ENCODE measurements around the gene GNAI3.

The GNAI3 gene

GRCh38 chr1:109532365-109533136 is 15.9 kb upstream of the GNAI3 start:
- no peak overlapping the region for H3K4me3 ChIP-seq (ENCODE audit: low read length)
- no peak overlapping the region for H4K5ac ChIP-seq (ENCODE audit: low read length)
- H3K56ac ChIP-seq (ENCODE audit: low read length), result peak overlapping the region; percentile 58
- H2BK15ac ChIP-seq (replicated peaks; ENCODE audit: low read depth), result no peak overlapping the region
- H2BK120ac ChIP-seq (ENCODE audit: low read depth, low read length), result no peak overlapping the region
- H3K9ac ChIP-seq (ENCODE audit: low read length), result no peak overlapping the region
- no peak overlapping the region for H2BK5ac ChIP-seq (ENCODE audit: low read length)
- no peak overlapping the region for H3K4ac ChIP-seq (ENCODE audit: low read depth, low read length)
- no peak overlapping the region for H2AK5ac ChIP-seq (ENCODE audit: low read length)
- H3K79me2 ChIP-seq (ENCODE audit: control insufficient read depth, insufficient read depth, low read length), result no peaks in the 10 kb centered on the region
- no peaks in the 10 kb centered on the region for H3K79me1 ChIP-seq (ENCODE audit: low read length)
- no peak overlapping the region for H3K4me2 ChIP-seq (ENCODE audit: low read length)
- no peaks in the 10 kb centered on the region for H3K4me1 ChIP-seq (ENCODE audit: control insufficient read depth, low read depth, low read length)
- no peaks in the 10 kb centered on the region for H3K36me3 ChIP-seq (ENCODE audit: control insufficient read depth, insufficient read depth, low read length)
- no peak overlapping the region for H3K23ac ChIP-seq (ENCODE audit: low read length)
- H3K27ac ChIP-seq (ENCODE audit: low read depth, low read length), result no peak overlapping the region
- no peaks in the 10 kb centered on the region for H3K27me3 ChIP-seq (ENCODE audit: insufficient read depth, low read length, poor library complexity)
- peak overlapping the region; percentile 7 for H3K18ac ChIP-seq (ENCODE audit: low read length)
- WGBS (ENCODE audit: extremely low coverage, insufficient coverage, low lambda C conversion rate), result no CpG with 5 or more reads among the region's 12 CpGs
- DNase-seq, result peak; percentile 93
- no peak overlapping the region for H4K8ac ChIP-seq (ENCODE audit: low read depth, low read length)

- no peak overlapping the region for H2AK5ac ChIP-seq (ENCODE audit: low read length)
- H3K79me2 ChIP-seq (ENCODE audit: control insufficient read depth, insufficient read depth, low read length), result no peaks in the 10 kb centered on the region
- no peak overlapping the region for H3K27ac ChIP-seq (ENCODE audit: low read depth, low read length)
- H3K4me2 ChIP-seq (ENCODE audit: low read length), result no peak overlapping the region
- no peak overlapping the region for H3K9ac ChIP-seq (ENCODE audit: low read length)
- no CpG with 5 or more reads among the region's 1 CpG for WGBS (ENCODE audit: extremely low coverage, insufficient coverage, low lambda C conversion rate)
- H3K4ac ChIP-seq (ENCODE audit: low read depth, low read length), result no peak overlapping the region
- no peak overlapping the region for H3K18ac ChIP-seq (ENCODE audit: low read length)
- H3K36me3 ChIP-seq (ENCODE audit: control insufficient read depth, insufficient read depth, low read length), result no peaks in the 10 kb centered on the region
- no peak overlapping the region for H4K8ac ChIP-seq (ENCODE audit: low read depth, low read length)
- no peaks in the 10 kb centered on the region for H3K27me3 ChIP-seq (ENCODE audit: insufficient read depth, low read length, poor library complexity)
- H3K23ac ChIP-seq (ENCODE audit: low read length), result no peak overlapping the region
- no peak overlapping the region for H4K5ac ChIP-seq (ENCODE audit: low read length)
- no peak overlapping the region for H2BK15ac ChIP-seq (replicated peaks; ENCODE audit: low read depth)
- H3K56ac ChIP-seq (ENCODE audit: low read length), result no peak overlapping the region
- H2BK120ac ChIP-seq (ENCODE audit: low read depth, low read length), result no peak overlapping the region
- no peaks in the 10 kb centered on the region for H3K4me1 ChIP-seq (ENCODE audit: control insufficient read depth, low read depth, low read length)
- H3K79me1 ChIP-seq (ENCODE audit: low read length), result no peaks in the 10 kb centered on the region
- H3K4me3 ChIP-seq (ENCODE audit: low read length), result no peak overlapping the region
- DNase-seq, result no peak
- H2BK5ac ChIP-seq (ENCODE audit: low read length), result no peak overlapping the region
Observed at GRCh38 chr1:109534307-109534858, 14.0 kb upstream of the GNAI3 start.

- Histone ChIP-seq H4K5ac (ENCODE audit: low read length) (no peak overlapping the region), H3K36me3 (ENCODE audit: control insufficient read depth, insufficient read depth, low read length) (no peaks in the 10 kb centered on the region), H2BK5ac (ENCODE audit: low read length) (no peak overlapping the region), H3K27me3 (ENCODE audit: insufficient read depth, low read length, poor library complexity) (no peaks in the 10 kb centered on the region), H3K23ac (ENCODE audit: low read length) (no peak overlapping the region), H3K4ac (ENCODE audit: low read depth, low read length) (no peak overlapping the region), H2BK120ac (ENCODE audit: low read depth, low read length) (no peak overlapping the region), H3K56ac (ENCODE audit: low read length) (no peak overlapping the region), H2AK5ac (ENCODE audit: low read length) (no peak overlapping the region), H3K4me3 (ENCODE audit: low read length) (no peak overlapping the region), H3K79me1 (ENCODE audit: low read length) (no peaks in the 10 kb centered on the region), H3K79me2 (ENCODE audit: control insufficient read depth, insufficient read depth, low read length) (no peaks in the 10 kb centered on the region), H3K4me1 (ENCODE audit: control insufficient read depth, low read depth, low read length) (no peaks in the 10 kb centered on the region), H3K4me2 (ENCODE audit: low read length) (no peak overlapping the region), H2BK15ac (replicated peaks; ENCODE audit: low read depth) (no peak overlapping the region), H4K8ac (ENCODE audit: low read depth, low read length) (no peak overlapping the region), H3K18ac (ENCODE audit: low read length) (no peak overlapping the region), H3K27ac (ENCODE audit: low read depth, low read length) (no peak overlapping the region), H3K9ac (ENCODE audit: low read length) (no peak overlapping the region)
- no peak for DNase-seq
- WGBS (ENCODE audit: extremely low coverage, insufficient coverage, low lambda C conversion rate), result no CpG with 5 or more reads among the region's 4 CpGs
Observed at GRCh38 chr1:109535481-109535880, 12.9 kb upstream of the GNAI3 start.

DNA sequence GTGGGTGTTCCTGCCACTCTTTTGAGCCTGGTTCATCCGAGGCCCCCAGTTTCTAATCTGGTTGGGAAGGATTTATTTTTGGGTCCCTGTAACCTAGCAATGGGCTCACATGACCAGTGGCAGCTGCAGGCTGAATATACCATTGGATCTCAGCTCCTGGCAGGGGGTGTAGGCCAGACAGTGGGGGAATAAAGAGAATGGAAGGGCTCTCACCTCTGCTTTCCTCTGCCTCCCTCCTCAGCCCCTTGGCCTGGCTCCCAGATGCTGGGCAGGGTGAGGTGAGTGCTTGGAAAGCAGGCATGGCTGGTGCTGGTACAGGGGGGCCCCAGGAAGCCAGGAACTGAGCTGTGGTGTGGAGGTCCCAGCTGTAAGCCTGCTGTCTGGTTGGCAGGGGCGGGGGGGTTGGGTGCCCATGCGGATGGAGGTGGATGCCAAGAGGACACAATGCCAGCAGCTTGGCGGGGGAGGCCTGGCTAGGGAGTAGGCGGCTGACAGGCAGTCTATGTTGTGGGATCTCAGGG is 12.4 kb upstream of the GNAI3 start:
- no peak overlapping the region for H3K18ac ChIP-seq (ENCODE audit: low read length)
- H4K5ac ChIP-seq (ENCODE audit: low read length), result no peak overlapping the region
- H3K9ac ChIP-seq (ENCODE audit: low read length), result no peak overlapping the region
- no peak overlapping the region for H2BK15ac ChIP-seq (replicated peaks; ENCODE audit: low read depth)
- H3K79me2 ChIP-seq (ENCODE audit: control insufficient read depth, insufficient read depth, low read length), result no peaks in the 10 kb centered on the region
- WGBS (ENCODE audit: extremely low coverage, insufficient coverage, low lambda C conversion rate), result no CpG with 5 or more reads among the region's 5 CpGs
- H3K79me1 ChIP-seq (ENCODE audit: low read length), result no peaks in the 10 kb centered on the region
- H3K27me3 ChIP-seq (ENCODE audit: insufficient read depth, low read length, poor library complexity), result no peaks in the 10 kb centered on the region
- H2BK120ac ChIP-seq (ENCODE audit: low read depth, low read length), result no peak overlapping the region
- H2AK5ac ChIP-seq (ENCODE audit: low read length), result no peak overlapping the region
- H3K23ac ChIP-seq (ENCODE audit: low read length), result no peak overlapping the region
- no peaks in the 10 kb centered on the region for H3K4me1 ChIP-seq (ENCODE audit: control insufficient read depth, low read depth, low read length)
- H3K4me2 ChIP-seq (ENCODE audit: low read length), result no peak overlapping the region
- no peak overlapping the region for H4K8ac ChIP-seq (ENCODE audit: low read depth, low read length)
- H3K36me3 ChIP-seq (ENCODE audit: control insufficient read depth, insufficient read depth, low read length), result no peaks in the 10 kb centered on the region
- no peak overlapping the region for H2BK5ac ChIP-seq (ENCODE audit: low read length)
- no peak overlapping the region for H3K4ac ChIP-seq (ENCODE audit: low read depth, low read length)
- H3K27ac ChIP-seq (ENCODE audit: low read depth, low read length), result no peak overlapping the region
- H3K56ac ChIP-seq (ENCODE audit: low read length), result no peak overlapping the region
- no peak overlapping the region for H3K4me3 ChIP-seq (ENCODE audit: low read length)
- peak; percentile 14 for DNase-seq

- no peak overlapping the region for H3K27ac ChIP-seq (ENCODE audit: low read depth, low read length)
- peak; percentile 15 for DNase-seq
- H3K4ac ChIP-seq (ENCODE audit: low read depth, low read length), result no peak overlapping the region
- no peak overlapping the region for H3K4me3 ChIP-seq (ENCODE audit: low read length)
- no peaks in the 10 kb centered on the region for H3K36me3 ChIP-seq (ENCODE audit: control insufficient read depth, insufficient read depth, low read length)
- H3K23ac ChIP-seq (ENCODE audit: low read length), result no peak overlapping the region
- no peaks in the 10 kb centered on the region for H3K27me3 ChIP-seq (ENCODE audit: insufficient read depth, low read length, poor library complexity)
- H4K5ac ChIP-seq (ENCODE audit: low read length), result no peak overlapping the region
- WGBS (ENCODE audit: extremely low coverage, insufficient coverage, low lambda C conversion rate), result no CpG with 5 or more reads among the region's 9 CpGs
- H3K4me1 ChIP-seq (ENCODE audit: control insufficient read depth, low read depth, low read length), result no peaks in the 10 kb centered on the region
- H2BK15ac ChIP-seq (replicated peaks; ENCODE audit: low read depth), result no peak overlapping the region
- H3K9ac ChIP-seq (ENCODE audit: low read length), result no peak overlapping the region
- no peak overlapping the region for H2AK5ac ChIP-seq (ENCODE audit: low read length)
- H3K79me2 ChIP-seq (ENCODE audit: control insufficient read depth, insufficient read depth, low read length), result no peaks in the 10 kb centered on the region
- no peak overlapping the region for H2BK5ac ChIP-seq (ENCODE audit: low read length)
- no peaks in the 10 kb centered on the region for H3K79me1 ChIP-seq (ENCODE audit: low read length)
- H4K8ac ChIP-seq (ENCODE audit: low read depth, low read length), result no peak overlapping the region
- H3K56ac ChIP-seq (ENCODE audit: low read length), result no peak overlapping the region
- no peak overlapping the region for H3K18ac ChIP-seq (ENCODE audit: low read length)
- no peak overlapping the region for H2BK120ac ChIP-seq (ENCODE audit: low read depth, low read length)
- H3K4me2 ChIP-seq (ENCODE audit: low read length), result no peak overlapping the region
Observed at GRCh38 chr1:109537450-109538178, 10.8 kb upstream of the GNAI3 start.
